HG02885 (cell line): ENCODE results near the gene RWDD1.
A peak's percentile ranks its signal among the peaks of the same experiment; 100 is the strongest.

Experiments
- ATAC-seq: cut with Tn5 transposase; IDR thresholded peaks from one replicate; pipeline ENCODE4 v1.9.1; 2021; ENCODE audit warnings: mild to moderate bottlenecking; ENCODE audit not compliant: unreplicated experiment, poor library complexity

Gene RWDD1

DNA sequence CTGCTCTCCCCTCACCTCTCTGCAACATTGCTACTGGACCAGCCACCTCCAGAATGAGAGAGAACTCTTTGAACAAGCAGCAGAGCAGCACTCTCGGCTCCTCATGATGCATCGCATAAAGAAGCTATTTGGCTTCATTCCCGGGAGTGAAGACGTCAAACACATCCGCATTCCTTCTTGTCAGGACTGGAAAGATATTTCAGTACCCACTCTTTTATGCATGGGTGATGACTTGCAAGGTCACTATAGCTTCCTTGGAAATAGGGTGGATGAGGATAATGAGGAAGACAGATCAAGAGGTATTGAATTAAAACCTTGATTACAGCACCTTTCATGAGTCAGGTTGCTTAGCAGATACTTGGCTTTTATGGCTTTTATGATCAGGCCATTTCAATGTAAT lies 13.4 kb upstream of the RWDD1 start:
- no peak for ATAC-seq

DNA sequence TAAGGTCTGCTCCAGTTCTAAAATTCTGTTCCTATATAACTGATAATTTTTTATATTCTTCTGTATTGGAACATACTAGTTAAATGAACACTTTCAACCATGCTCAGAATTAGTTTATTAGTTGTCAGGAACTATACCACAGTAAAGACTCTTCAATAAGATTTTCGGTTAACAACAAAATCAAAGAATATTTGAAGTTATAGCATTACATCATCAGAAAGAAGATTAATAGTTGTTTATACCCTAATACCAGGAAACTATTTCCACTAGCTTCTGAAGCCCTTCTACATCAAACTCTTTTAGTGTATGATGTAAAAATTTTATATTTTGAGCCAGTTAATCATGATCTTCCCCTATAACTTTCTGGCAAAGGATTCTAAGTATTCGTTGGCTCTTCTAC lies 11.2 kb upstream of the RWDD1 start:
- ATAC-seq, result no peak

DNA sequence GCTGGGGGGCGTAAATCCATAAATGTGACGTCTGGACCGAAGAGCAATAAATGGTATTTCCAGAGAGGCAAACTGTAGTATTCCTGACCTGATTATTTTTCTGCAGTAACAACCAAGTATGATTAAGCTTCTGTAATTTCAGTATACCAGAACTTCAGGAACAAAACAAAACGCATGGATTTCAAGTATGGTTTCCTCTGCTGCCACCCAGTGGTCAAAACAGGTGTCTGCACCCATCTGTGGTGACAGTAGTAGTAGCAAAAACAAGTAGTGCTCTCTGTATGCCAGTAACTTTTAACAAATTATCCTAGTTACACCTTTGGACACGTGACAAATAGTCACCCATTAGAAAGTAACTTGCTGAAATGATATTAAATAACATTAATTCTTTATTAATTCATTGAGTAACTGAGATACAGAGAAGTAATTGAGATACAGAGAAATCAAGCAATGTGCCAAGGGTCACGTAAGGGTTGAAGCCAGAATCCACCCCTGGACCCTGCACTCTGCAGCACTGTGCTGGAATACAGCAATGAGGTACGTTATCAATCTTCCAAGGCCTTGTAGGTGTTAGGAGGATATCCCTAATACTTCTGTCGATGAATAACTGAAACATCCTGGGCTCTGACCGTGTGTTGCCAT lies 9.8 kb upstream of the RWDD1 start:
- ATAC-seq, result peak; percentile 78

GRCh38 chr6:116562019-116562403 lies 9.3 kb upstream of the RWDD1 start:
- no peak for ATAC-seq

DNA sequence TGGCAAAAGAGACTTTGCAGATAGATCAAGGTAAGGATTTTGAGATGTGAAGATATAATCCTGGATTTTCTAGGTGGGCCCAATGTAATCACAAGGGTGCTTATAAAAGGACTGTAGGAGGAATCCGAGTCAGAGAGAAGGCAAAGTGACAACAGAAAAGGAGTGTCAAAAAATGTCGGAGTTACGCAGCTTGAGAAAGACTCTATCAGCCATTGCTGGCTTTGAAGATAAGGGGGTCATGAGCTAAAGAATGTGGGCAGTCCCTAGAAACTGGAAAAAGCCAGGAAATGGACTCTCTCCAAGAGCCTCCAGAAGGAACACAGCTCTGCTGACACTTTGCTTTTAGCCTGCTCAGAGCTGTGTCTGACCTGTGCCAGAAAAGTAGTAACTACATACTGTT lies 8.7 kb upstream of the RWDD1 start:
- ATAC-seq, result no peak

DNA sequence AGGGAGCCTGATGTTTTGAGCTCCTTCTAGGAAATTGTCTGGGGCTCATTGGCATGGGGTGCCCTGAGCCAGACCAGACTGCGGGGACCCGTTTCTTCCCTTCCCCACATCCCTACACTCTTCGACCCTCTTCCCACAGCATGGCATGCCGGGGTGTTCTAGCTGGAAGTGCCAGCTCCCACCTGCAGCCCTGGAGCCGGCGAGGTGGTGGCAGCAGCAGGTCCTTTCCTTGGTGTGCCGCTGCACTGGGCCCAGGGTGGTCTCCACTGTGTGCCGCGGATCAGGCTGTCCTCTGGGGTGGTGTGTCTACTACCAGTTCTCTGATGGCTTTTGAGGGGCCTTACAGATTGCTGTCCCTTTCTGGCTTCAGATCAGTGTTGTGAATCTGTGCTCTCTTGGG lies 7.5 kb upstream of the RWDD1 start:
- no peak for ATAC-seq

- no peak for ATAC-seq
Measured at GRCh38 chr6:116564311-116564710, 7.0 kb upstream of the RWDD1 start.

DNA sequence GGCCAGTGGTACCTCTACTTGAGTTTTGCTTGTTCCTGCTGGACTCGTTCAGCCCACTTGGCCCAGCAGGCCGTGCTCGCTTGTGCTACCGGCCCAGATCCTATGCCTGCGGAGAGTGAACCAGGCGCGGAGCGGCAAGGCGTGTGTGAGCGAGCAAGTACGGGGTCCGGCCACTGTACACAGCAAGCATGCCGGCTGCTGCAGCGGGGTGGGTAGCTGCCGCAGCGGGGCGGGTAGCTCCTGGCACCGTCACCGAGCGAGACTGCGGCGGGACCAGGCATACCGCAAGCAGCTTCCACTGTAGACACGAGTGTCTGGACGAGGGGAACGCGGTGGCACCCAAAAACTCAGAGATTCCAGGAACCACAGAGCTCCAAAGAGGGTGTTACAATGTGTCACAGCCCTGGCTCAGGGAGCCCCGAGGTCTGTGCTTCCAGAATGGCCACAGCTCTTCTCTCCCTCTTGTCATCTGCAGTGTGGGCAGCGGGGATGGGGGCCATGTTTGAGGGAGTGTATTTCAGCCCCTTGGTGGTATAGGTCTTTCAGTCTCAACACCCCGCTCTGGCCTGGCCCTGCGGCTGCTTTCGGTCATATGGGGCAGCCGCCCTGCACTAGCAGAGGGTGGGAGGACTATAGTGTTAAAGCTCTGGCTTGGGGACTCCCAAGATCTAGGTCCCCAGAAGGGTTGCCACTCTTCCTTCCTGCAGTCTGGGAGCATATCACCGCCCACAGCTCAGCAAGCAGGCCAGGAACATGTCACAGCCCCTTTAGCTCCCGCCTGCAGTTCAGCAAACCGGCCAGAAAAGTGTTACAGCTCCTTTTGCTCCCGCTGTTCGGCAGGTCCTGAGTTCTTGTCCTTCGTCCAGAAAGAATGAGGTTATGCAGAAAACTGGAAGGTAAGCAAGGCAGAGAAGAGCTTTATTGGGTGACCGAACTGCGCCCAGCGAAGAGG lies 6.1 kb upstream of the RWDD1 start:
- no peak for ATAC-seq

DNA sequence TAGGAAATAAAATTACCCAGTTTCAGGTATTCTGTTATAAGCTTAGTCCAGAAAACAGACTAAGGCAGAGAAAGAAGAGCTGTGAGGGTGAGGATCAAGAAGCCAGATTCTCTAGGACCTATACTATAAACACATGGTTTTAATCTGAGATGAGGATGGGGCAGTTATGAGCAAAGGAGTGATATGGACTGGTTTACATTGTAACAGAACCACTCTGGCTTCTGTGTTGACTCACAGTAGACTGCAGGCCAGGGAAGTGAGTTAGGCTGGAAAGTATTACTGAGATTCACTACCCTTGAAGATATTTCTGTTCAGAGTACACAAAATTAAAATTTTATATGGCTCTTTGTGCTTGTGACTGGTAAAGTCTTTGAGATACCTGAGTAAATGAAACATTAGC lies 3.2 kb upstream of the RWDD1 start:
- no peak for ATAC-seq

DNA sequence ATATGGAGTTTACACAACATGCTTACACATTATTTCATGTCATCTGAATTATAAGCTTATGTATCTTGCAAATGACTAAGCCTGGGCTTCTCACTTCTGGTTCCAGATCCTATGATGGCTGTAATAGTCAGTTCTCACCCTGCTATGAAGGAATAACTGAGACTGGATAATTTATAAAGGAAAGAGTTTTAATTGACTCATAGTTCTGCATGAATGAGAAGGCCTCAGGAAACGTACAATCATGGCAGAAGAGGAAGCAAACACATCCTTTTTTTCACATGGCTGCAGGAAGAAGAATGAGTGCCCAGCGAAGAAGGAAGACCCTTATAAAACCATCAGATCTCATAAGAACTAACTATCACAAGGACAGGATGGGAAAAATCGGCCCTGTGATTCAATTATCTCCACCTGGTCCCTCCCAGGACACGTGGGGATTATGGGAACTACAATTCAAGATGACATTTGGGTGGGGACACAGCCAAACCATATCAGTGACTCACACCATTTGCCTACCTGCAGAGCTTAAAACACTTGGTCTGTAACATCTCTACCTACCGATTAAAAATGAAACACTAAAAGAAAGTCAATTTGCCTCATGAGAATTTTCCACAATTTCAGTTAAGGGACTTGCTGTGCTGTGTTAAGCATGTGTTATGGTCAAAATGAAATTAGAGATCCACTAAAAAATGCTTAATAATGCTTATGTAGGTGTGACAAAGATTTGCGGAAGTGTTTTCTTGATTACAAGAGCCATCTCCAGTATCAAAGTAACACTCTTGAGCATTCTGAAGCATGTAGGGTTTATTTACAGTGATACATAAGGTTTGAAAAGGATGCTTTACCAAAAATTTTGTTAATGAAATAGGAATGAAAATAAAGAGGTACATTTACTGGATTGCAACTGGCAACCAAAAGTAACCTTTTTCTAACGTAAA lies 2.2 kb upstream of the RWDD1 start:
- ATAC-seq, result no peak

- no peak for ATAC-seq
Measured at GRCh38 chr6:116571683-116572000, 338 bp downstream of the RWDD1 start.

GRCh38 chr6:116572162-116572561 lies 858 bp downstream of the RWDD1 start:
- no peak for ATAC-seq

DNA sequence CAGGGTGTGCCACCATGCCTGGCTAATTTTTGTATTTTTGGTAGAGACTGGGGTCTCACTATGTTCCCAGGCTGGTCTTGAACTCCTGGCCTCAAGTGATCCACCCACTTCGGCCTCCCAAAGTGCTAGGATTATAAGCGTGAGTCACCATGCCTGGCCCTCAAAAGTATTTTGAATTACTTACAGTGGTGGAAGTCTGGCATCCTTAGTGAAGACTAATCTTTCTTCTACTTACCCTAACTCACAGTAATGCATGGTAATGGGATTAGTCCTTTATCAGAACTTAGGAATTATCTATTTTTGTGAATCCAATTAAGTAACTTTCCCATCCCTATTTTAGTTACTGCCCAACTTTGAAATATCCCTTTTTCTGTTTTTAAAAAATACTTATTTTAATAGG lies 3.9 kb downstream of the RWDD1 start:
- ATAC-seq, result no peak

GRCh38 chr6:116577486-116577885 lies 6.2 kb downstream of the RWDD1 start:
- ATAC-seq, result no peak

DNA sequence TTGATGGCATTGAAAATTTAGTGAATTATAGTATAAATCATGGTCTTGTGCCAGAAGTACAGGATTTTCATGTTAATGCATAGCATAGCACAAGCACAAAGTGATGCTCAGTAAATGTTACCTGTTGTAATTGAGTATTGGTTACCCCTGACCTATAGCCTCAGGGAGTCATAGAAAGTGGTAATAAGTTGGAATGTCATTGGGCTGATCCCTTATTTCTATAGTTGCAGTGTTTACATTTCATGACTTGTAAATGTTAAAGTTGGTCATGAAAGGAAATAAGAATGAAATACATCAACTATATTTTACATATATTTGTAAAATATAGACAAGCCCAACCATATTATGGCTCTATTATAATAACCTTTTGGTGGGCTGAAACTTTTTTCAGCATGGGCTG lies 7.0 kb downstream of the RWDD1 start:
- no peak for ATAC-seq

GRCh38 chr6:116579143-116579542 lies 7.8 kb downstream of the RWDD1 start:
- ATAC-seq, result no peak

GRCh38 chr6:116580198-116580597 lies 8.9 kb downstream of the RWDD1 start:
- ATAC-seq, result no peak

- ATAC-seq, result no peak
Measured at GRCh38 chr6:116586276-116586675, 15.0 kb downstream of the RWDD1 start.

DNA sequence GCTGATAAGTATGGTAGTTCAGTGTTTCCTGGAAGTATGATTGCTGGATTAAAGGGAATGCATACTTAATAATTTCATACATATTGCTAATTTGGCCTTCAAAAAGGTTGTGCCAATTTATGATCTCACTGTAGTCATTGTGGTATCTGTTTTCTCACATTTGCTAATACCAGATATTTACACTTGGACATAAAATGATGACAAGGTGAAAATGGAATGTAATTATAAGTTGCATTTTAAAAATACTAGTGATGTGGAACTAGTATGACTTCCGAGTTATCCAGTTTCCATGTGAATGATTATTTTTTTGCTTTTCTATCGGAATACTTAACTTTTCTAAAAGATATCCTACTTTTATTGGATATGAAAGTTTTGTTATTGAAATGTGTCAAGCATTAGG lies 15.4 kb downstream of the RWDD1 start:
- ATAC-seq, result no peak

DNA sequence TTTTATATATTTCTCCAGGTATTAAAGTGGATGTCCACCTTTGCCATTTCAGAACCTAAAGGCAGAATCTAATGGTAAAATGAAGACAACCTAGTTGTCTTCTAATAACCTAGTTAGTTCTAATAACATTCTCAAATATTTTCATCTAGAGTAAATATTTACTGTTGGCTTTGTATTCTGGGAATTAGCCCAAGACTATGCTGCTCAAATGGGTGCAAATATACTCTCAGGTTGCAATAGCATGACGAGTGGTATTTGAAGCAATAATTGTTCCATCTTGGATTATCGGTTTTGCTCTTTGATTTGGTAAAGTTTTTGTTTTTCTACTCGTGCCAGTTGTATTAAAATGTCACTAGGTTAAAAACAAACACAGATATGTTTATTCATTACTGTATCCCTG lies 23.9 kb downstream of the RWDD1 start:
- no peak for ATAC-seq

DNA sequence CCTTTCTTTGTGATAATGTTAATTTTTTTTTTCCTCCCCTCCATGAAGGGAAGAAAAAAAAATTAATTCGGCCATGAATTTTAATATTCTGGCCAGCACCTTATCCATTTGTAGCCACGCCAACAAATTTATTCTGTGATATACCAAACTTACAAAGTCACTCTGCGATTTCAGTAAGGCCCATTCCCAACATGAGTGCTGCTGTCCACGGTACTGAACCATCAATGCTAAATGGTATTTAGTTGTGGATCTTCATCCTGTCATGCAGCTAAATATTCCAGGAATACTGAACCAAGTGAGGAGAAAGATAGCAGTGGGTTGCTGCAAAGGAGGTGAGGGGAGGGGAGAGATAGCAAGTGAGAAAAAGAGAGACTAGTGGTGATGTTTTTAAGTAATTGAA lies 25.5 kb downstream of the RWDD1 start:
- ATAC-seq, result no peak
